ENCODE measurements around the gene TRIM39.

The TRIM39 gene

DNA sequence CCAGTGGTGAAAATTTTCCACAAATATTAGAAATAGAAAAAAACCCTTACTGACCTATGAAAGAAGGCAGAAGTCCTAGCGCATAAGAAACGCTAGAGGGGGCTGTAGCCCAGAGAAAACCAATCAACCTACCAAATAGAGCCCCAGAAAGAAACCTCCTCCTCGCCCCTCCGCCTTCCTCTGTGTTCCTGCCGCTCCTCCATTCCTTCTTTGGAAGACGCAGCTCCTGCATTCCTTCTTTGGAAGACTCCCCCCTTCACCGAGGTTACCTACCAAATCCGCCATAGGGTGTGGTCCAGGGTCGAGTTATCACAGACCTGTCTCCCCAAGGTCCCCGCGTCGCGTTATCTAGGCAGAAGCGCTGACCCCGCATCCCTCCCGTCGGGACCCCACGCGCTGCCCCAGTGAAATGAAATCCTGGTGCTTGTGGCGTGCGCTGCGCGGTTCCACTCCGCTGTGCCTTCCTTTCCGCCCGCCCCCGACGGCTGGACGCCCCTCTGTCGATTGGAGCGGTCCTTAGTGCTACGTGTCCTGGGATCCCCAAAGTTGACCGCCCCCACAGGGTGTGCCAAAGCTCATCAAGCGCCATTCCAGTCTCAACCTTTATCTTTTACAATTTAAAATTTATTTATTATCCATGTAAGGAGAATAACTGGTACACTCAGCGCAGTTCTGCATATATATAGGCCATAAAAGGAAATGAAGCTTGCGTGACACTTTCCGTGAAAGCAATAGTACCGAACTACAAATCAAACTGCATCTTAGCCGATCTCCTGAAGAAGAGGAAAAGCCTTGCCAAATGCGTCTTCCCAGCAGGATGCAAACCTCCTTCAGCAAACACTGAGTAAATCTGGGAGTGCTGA lies 31.2 kb downstream of the TRIM39 start (continued):
- TF ChIP-seq, protein P1, sequence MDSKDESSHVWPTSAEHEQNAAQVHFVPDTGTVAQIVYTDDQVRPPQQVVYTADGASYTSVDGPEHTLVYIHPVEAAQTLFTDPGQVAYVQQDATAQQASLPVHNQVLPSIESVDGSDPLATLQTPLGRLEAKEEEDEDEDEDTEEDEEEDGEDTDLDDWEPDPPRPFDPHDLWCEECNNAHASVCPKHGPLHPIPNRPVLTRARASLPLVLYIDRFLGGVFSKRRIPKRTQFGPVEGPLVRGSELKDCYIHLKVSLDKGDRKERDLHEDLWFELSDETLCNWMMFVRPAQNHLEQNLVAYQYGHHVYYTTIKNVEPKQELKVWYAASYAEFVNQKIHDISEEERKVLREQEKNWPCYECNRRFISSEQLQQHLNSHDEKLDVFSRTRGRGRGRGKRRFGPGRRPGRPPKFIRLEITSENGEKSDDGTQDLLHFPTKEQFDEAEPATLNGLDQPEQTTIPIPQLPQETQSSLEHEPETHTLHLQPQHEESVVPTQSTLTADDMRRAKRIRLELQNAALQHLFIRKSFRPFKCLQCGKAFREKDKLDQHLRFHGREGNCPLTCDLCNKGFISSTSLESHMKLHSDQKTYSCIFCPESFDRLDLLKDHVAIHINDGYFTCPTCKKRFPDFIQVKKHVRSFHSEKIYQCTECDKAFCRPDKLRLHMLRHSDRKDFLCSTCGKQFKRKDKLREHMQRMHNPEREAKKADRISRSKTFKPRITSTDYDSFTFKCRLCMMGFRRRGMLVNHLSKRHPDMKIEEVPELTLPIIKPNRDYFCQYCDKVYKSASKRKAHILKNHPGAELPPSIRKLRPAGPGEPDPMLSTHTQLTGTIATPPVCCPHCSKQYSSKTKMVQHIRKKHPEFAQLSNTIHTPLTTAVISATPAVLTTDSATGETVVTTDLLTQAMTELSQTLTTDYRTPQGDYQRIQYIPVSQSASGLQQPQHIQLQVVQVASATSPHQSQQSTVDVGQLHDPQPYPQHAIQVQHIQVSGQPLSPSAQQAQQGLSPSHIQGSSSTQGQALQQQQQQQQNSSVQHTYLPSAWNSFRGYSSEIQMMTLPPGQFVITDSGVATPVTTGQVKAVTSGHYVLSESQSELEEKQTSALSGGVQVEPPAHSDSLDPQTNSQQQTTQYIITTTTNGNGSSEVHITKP (tag by site-specific recombination; IDR thresholded peaks at IDR 0.05): peak; percentile 97
- TF ChIP-seq SP7 (tag by site-specific recombination; IDR thresholded peaks at IDR 0.05) (no peak), GLI4 (tag by site-specific recombination; IDR thresholded peaks at IDR 0.05) (no peak), ZNF610 (tag by site-specific recombination; IDR thresholded peaks at IDR 0.05; ENCODE audit: borderline replicate concordance) (peak; percentile 95), ZNF335 (tag by site-specific recombination; conservative IDR thresholded peaks at IDR 0.05) (peak; percentile 71)

DNA sequence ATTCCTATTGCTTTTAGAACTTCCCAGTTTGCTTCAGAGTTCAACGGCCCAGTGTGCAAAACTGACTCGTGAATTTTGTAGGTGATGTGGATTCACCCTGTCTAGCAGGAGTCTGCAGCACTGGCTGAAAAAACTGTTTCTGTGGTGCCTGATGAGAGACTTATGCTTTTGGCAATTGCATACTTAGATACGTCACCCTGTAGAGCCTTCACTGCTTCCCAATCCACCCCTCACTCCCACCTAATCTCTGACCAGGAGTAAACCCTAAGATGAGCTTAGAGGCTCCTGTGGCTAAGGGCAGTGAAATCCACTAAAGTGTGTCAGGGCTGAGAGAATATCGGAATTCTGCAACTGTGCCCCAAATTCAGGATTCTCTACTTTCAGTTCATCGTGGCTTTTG lies 32.5 kb downstream of the TRIM39 start:
- no peaks in the 10 kb centered on the region for H3K9me3 ChIP-seq (ENCODE audit: control insufficient read depth, insufficient read depth, low read depth, low read length)
- no peak overlapping the region for H3K4me3 ChIP-seq (ENCODE audit: low read depth, low read length)
- no peaks in the 10 kb centered on the region for H3K36me3 ChIP-seq (ENCODE audit: control insufficient read depth in 2 of 2, insufficient read depth in 1 of 2, low read length in 2 of 2)
- CTCF ChIA-PET: interaction anchor here (0.6 to 4.5 kb wide), 14 partner anchors 8 to 120 kb away, joined by 3 to 41 read pairs (median 6); no protein-coding TSS in a partner anchor
- no peak overlapping the region for H3K27ac ChIP-seq (ENCODE audit: extremely low read depth, low read depth, low read length)
- POLR2A ChIA-PET: no interaction called here
- no peaks in the 10 kb centered on the region for H3K4me1 ChIP-seq (ENCODE audit: control insufficient read depth, insufficient read depth, low read length)
- TF ChIP-seq TRIM28 (IDR thresholded peaks at IDR 0.05; ENCODE audit: borderline replicate concordance, low read length) (no peak), ZNF266 (tag by site-specific recombination; IDR thresholded peaks at IDR 0.05; ENCODE audit: low read depth) (no peak), ZNF658 (tag by site-specific recombination; IDR thresholded peaks at IDR 0.05) (no peak), ZNF121 (tag by site-specific recombination; IDR thresholded peaks at IDR 0.05) (no peak), ZNF555 (tag by site-specific recombination; conservative IDR thresholded peaks at IDR 0.05) (no peak), ZNF830 (tag by site-specific recombination; IDR thresholded peaks at IDR 0.05; ENCODE audit: low read depth) (no peak), MZF1 (tag by site-specific recombination; IDR thresholded peaks at IDR 0.05; ENCODE audit: borderline replicate concordance) (no peak), GLIS1 (tag by site-specific recombination; IDR thresholded peaks at IDR 0.05) (no peak), ZNF416 (tag by site-specific recombination; IDR thresholded peaks at IDR 0.05) (no peak), ZNF48 (tag by site-specific recombination; IDR thresholded peaks at IDR 0.05) (no peak), ZNF621 (tag by site-specific recombination; IDR thresholded peaks at IDR 0.05) (no peak), ZNF138 (tag by site-specific recombination; IDR thresholded peaks at IDR 0.05; ENCODE audit: borderline replicate concordance) (no peak), MYNN (tag by site-specific recombination; IDR thresholded peaks at IDR 0.05; ENCODE audit: borderline replicate concordance) (no peak), ZSCAN16 (tag by site-specific recombination; IDR thresholded peaks at IDR 0.05) (no peak)
- TF ChIP-seq, protein P2, sequence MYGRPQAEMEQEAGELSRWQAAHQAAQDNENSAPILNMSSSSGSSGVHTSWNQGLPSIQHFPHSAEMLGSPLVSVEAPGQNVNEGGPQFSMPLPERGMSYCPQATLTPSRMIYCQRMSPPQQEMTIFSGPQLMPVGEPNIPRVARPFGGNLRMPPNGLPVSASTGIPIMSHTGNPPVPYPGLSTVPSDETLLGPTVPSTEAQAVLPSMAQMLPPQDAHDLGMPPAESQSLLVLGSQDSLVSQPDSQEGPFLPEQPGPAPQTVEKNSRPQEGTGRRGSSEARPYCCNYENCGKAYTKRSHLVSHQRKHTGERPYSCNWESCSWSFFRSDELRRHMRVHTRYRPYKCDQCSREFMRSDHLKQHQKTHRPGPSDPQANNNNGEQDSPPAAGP (tag by site-specific recombination; IDR thresholded peaks at IDR 0.05): no peak
- TF ChIP-seq, protein P3, sequence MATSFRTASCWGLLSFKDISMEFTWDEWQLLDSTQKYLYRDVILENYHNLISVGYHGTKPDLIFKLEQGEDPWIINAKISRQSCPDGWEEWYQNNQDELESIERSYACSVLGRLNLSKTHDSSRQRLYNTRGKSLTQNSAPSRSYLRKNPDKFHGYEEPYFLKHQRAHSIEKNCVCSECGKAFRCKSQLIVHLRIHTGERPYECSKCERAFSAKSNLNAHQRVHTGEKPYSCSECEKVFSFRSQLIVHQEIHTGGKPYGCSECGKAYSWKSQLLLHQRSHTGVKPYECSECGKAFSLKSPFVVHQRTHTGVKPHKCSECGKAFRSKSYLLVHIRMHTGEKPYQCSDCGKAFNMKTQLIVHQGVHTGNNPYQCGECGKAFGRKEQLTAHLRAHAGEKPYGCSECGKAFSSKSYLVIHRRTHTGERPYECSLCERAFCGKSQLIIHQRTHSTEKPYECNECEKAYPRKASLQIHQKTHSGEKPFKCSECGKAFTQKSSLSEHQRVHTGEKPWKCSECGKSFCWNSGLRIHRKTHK (tag by site-specific recombination; IDR thresholded peaks at IDR 0.05): no peak
- TF ChIP-seq, protein P4, sequence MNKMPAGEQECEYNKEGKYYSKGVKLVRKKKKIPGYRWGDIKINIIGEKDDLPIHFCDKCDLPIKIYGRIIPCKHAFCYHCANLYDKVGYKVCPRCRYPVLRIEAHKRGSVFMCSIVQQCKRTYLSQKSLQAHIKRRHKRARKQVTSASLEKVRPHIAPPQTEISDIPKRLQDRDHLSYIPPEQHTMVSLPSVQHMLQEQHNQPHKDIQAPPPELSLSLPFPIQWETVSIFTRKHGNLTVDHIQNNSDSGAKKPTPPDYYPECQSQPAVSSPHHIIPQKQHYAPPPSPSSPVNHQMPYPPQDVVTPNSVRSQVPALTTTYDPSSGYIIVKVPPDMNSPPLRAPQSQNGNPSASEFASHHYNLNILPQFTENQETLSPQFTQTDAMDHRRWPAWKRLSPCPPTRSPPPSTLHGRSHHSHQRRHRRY (tag by site-specific recombination; IDR thresholded peaks at IDR 0.05): no peak
